KMS-11 (cell line): Measurements from ENCODE around the gene GBA2.

ENCODE experiments used
- H2AFZ ChIP-seq: fragments of 200-600 bp; sonication (generic); 2 replicates; pipeline ENCODE4 v1.6.1; 2016; ENCODE audit warnings: antibody characterized with exemption, mixed run types, low read depth
- H3K27ac ChIP-seq: fragments of 200-600 bp; sonication (generic); 2 replicates; pipeline ENCODE4 v1.6.1; 2016; ENCODE audit warnings: mild to moderate bottlenecking, mixed run types
- H3K27me3 ChIP-seq: fragments of 200-600 bp; sonication (generic); 2 replicates; pipeline ENCODE4 v1.6.1; 2017; ENCODE audit warnings: mild to moderate bottlenecking, low read depth, mixed run types, moderate library complexity; ENCODE audit not compliant: insufficient read depth
- H3K36me3 ChIP-seq: fragments of 200-600 bp; sonication (generic); 2 replicates; pipeline ENCODE4 v1.6.1; 2017; ENCODE audit warnings: mild to moderate bottlenecking, mixed run types; ENCODE audit not compliant: insufficient read depth
- H3K4me1 ChIP-seq: fragments of 200-600 bp; sonication (generic); 2 replicates; pipeline ENCODE4 v1.6.1; 2016; ENCODE audit warnings: mild to moderate bottlenecking, low read depth, mixed run types; ENCODE audit not compliant: poor library complexity, severe bottlenecking
- H3K4me2 ChIP-seq: fragments of 200-600 bp; sonication (generic); 2 replicates; pipeline ENCODE4 v1.7.0; 2016; ENCODE audit warnings: mild to moderate bottlenecking, mixed run types
- H3K4me3 ChIP-seq: fragments of 200-600 bp; sonication (generic); IDR thresholded peaks from 2 replicates; pipeline ENCODE4 v1.6.1; 2017; ENCODE audit warnings: low read depth, low read length, mixed read lengths; ENCODE audit not compliant: insufficient read depth
- H3K79me2 ChIP-seq: fragments of 200-600 bp; sonication (generic); 2 replicates; pipeline ENCODE4 v1.6.1; 2016; ENCODE audit warnings: low read depth, mixed run types; ENCODE audit not compliant: insufficient read depth
- H3K9ac ChIP-seq: fragments of 200-600 bp; sonication (generic); 2 replicates; pipeline ENCODE4 v1.6.1; 2016; ENCODE audit warnings: mild to moderate bottlenecking, mixed run types
- H4K20me1 ChIP-seq: fragments of 200-600 bp; sonication (generic); 2 replicates; pipeline ENCODE4 v1.6.1; 2016; ENCODE audit warnings: mild to moderate bottlenecking, mixed run types; ENCODE audit not compliant: insufficient read depth
- CTCF ChIP-seq: fragments of 200-600 bp; sonication (generic); conservative IDR thresholded peaks from 2 replicates; pipeline ENCODE4 v1.6.1; 2017; ENCODE audit warnings: low read depth, mild to moderate bottlenecking, antibody characterized with exemption, low read length, moderate library complexity, mixed read lengths

GBA2 gene

GRCh38 chr9:35771534-35771933, 22.5 kb upstream of the GBA2 start:
- Histone ChIP-seq H3K9ac (no peak overlapping the region), H3K36me3 (no peaks in the 10 kb centered on the region), H3K4me1 (peaks cover 10% of the 10 kb centered on the region), H3K4me2 (no peak overlapping the region), H3K4me3 (no peak overlapping the region), H3K27ac (no peak overlapping the region), H3K27me3 (no peaks in the 10 kb centered on the region), H4K20me1 (no peaks in the 10 kb centered on the region), H2AFZ (no peak overlapping the region), H3K79me2 (0 out of 2 replicates have a peak, but pooled peaks cover 6% of the 10 kb centered on the region)
- no peak for TF ChIP-seq CTCF

DNA sequence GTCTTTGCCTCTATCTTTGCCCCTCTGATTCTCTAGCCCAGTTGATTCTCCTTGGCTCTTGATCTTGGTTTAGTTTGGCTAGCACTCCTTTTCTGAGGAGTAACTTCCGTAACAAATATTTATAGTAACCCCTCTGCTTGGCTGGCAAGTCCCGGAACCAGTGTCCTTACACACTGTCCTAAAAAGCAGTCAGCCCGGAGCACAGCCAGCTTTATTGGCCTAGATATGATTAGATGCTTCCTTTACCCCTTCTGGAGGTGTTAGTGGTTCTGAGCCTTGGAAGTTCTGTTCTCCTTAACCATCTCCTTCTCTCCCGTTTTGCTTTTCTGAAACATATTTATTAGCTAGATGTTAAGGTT, 22.0 kb upstream of the GBA2 start:
- TF ChIP-seq CTCF = no peak
- H3K4me2 ChIP-seq = no peak overlapping the region
- no peak overlapping the region for H3K27ac ChIP-seq
- H3K27me3 ChIP-seq = no peaks in the 10 kb centered on the region
- H3K4me3 ChIP-seq = no peak overlapping the region
- no peaks in the 10 kb centered on the region for H4K20me1 ChIP-seq
- peaks cover 7% of the 10 kb centered on the region for H3K4me1 ChIP-seq
- no peaks in the 10 kb centered on the region for H3K36me3 ChIP-seq
- 0 out of 2 replicates have a peak, but pooled peaks cover 7% of the 10 kb centered on the region for H3K79me2 ChIP-seq
- H3K9ac ChIP-seq = no peak overlapping the region
- H2AFZ ChIP-seq = no peak overlapping the region

DNA sequence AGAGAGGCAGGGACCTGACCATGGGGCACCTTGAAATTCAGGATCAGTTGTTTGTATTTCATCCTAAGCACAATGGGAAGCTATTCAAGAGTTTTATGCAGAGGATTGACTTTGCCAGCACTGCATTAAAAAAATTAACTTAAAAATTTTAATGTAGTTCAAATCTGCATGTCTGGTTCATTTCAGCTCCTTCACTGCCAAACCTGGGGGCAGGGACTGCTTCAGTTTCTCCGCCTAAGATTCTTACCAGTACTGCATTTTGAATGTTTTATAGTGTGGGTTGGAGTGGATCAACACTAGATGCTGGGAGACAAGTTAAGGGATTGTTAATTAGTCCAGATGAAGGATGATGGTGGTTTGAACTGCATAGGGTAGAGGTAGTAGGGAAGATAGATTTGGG, 20.7 kb upstream of the GBA2 start:
- no peak overlapping the region for H3K27ac ChIP-seq
- no peak overlapping the region for H3K4me2 ChIP-seq
- H3K79me2 ChIP-seq = 0 out of 2 replicates have a peak, but pooled peaks cover 7% of the 10 kb centered on the region
- no peaks in the 10 kb centered on the region for H4K20me1 ChIP-seq
- no peak overlapping the region for H3K9ac ChIP-seq
- H3K27me3 ChIP-seq = no peaks in the 10 kb centered on the region
- no peaks in the 10 kb centered on the region for H3K4me1 ChIP-seq
- H2AFZ ChIP-seq = no peak overlapping the region
- H3K36me3 ChIP-seq = no peaks in the 10 kb centered on the region
- no peak for TF ChIP-seq CTCF
- H3K4me3 ChIP-seq = no peak overlapping the region

GRCh38 chr9:35767458-35767857, 18.4 kb upstream of the GBA2 start:
- TF ChIP-seq CTCF = no peak
- Histone ChIP-seq H3K4me3 (no peak overlapping the region), H3K36me3 (no peaks in the 10 kb centered on the region), H3K27me3 (no peaks in the 10 kb centered on the region), H3K4me1 (no peaks in the 10 kb centered on the region), H4K20me1 (no peaks in the 10 kb centered on the region), H3K4me2 (no peak overlapping the region), H3K27ac (no peak overlapping the region), H3K9ac (no peak overlapping the region), H2AFZ (no peak overlapping the region), H3K79me2 (peaks cover 8% of the 10 kb centered on the region; the same call in 1 of the 2 replicates)
